HG03045 (cell line): ENCODE measurements around the gene TNP2.

Source experiments
- ATAC-seq: cut with Tn5 transposase; IDR thresholded peaks from one replicate; pipeline ENCODE4 v1.9.1; 2021; ENCODE audit warnings: mild to moderate bottlenecking, moderate library complexity; ENCODE audit not compliant: unreplicated experiment

The TNP2 gene

DNA sequence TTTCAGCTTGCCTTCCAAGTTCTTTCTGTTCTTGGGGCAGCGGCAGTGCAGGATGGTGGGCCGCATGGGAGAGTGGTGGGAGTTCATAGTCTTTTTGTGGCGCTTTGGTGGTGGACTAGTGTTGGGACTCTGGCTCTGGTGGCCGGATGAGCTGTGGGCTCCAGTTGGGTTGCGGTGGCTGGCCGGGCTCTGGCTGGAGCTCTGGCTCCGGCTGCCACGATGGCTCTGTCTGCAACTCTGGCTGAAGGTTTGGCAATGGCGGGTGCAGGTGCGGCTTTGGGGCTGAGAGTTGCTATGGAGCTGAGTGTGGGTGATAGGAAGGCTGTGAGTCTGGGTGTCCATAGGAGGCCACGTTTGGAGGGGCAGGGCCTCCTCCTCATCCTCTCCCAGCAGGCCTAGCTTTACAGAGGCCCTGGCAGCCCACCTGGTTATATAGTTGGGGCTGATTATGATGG is at the start of gene TNP2:
TSS of gene TNP2 (minus strand) at position 405 of the 455 bp plus-strand sequence. CDS start at position 342, 63 bp downstream.
- no peak for ATAC-seq

DNA sequence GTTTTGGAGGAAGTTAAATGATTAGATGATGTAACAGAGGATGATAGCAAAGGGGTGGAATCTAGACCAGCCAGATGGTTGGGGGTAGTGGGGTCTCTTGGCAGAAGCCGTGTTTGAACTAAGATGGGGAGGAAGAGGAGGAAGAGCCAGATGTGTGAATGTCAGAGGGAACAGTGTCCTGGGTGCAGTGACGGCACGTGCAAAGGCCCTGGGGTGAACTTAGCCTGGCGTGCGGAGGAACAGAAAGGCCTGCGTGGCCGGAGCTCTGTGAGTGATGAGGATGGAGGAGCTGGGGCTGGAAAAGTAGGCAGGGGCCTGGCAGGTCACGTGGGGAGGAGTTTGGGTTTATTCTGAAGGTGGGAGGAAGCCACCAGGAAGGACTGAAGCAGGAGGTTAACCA is 49.7 kb upstream of the TNP2 start:
- ATAC-seq, result no peak

- ATAC-seq, result no peak
These were observed 47.3 kb upstream of the TNP2 start for GRCh38 chr16:11316331-11317015.

GRCh38 chr16:11315510-11315909 is 46.4 kb upstream of the TNP2 start:
- no peak for ATAC-seq

- no peak for ATAC-seq
These were observed 45.3 kb upstream of the TNP2 start for GRCh38 chr16:11314309-11314894.

DNA sequence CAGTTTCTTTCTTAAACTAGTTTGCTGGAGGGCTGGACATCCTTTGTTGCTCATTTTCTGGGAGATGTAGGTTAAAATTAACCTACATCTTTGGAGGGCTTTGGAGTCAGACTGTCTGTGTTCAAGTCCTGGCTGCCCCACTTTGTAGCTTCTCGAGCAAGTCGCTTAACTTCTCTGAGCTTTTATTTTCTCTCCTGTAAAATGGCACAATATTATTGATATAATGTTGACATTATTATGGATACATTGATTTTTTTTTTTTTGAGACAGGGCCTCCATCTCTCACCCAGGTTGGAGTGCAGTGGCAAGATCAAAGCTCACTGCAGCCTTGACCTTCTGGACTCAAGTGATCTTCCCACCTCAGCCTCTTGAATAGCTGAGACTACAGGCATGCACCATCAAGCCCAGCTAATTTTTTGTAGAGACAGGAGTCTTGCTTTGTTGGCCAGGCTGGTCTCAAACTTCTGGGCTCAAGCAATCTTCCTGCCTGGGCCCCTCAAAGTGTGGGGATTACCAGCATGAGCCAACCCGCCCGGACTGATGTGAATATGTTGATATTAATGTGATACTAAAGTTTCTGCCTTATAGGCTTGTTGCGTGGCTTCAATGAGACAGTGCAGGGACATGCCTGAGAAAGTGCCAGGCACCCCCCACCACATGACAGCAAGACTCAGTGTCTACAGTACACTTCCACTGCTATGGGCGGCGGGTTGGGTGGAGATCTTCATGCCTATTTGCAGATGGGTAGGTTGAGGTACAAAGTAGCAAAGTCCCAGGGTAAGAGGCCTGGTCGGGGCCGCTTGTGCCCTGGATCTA is 44.6 kb upstream of the TNP2 start:
- ATAC-seq, result no peak

GRCh38 chr16:11312718-11313492 is 43.8 kb upstream of the TNP2 start:
- ATAC-seq, result no peak

DNA sequence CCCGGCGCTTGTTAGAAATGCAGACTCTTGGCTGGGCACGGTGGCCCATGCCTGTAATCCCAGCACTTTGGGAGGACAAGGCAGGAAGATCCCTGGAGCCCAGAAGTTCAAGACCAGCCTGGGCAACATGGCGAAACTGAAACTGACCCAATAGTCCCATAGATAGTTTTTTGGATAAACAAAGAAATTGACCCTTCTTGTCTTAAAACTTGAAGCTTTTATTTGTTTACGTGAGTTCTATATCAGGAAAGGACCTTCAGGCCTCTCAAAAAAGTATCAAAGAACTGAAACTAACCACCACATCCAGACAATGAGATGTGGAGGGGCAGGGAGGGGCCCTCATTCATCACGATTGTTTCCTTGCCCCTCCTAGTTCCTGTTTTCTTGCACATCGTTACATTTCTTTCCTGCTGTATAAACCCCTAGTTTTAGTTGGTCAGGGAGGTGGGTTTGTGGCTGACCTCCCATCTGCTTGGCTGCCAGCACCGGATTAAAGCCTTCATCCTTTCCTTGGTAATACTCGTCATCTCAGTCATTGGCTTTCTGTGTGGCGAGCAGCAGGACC is 42.0 kb upstream of the TNP2 start:
- ATAC-seq, result no peak

DNA sequence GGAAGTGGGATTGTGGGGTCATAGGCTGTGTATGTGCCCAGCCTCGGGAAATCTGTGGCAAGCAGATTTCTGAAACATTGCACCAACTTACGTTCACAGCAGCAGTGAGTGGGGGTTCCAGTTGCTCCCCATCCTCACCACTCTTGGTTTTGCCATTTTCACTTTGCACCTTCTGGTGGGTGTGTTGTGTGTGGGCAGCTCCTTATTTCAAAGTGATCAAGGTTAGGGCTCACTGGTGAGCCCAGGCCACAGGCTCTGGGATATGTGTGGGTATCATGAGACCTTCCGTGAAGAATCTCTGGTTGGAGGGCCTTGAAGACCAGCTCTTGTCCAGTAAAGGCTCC is 41.5 kb upstream of the TNP2 start:
- no peak for ATAC-seq

GRCh38 chr16:11309895-11310633 is 40.9 kb upstream of the TNP2 start:
- ATAC-seq, result no peak

- peak; percentile 29 for ATAC-seq
These were observed 39.6 kb upstream of the TNP2 start for GRCh38 chr16:11308493-11309283.

DNA sequence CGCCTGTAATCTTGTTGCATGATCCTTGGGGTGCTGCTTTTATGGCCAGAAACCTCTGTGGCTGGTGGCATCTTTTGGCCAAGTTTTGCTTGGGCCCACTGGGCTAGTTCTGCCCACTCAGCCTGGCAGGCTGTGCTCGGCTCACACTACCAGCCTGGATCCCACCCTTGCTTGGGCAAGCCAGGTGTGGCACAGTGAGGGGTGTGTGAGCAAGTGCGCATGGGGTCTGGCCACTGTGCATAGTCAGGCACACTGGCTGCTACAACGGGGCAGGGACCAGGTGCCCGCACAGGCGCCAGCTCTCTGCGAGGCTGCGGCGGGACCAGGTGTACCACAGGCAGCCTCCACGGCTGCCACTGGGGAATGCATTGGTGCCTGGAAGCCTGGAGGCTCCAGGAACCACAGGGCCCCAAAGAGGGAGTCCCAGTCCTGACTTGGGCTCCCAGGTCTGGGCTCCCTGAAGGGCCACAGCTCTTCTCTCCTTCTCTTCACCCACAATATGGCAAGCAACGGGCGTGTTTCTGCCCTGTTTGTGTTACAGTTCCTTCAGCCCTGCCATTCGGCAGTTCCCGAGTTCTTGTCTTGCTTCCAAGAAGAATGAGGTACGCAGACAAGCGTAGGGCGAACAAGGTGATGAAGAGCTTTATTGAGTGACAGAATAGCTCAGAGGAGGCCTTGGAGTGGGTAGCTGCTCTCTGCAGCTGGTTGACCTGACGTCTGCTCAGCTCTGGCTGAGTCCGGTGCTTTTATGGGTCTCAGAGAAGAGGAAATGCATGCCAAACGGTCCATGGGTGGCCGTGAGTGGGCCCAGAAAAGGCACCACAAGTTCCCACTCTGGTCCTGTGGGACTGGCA is 38.7 kb upstream of the TNP2 start:
- ATAC-seq, result no peak

DNA sequence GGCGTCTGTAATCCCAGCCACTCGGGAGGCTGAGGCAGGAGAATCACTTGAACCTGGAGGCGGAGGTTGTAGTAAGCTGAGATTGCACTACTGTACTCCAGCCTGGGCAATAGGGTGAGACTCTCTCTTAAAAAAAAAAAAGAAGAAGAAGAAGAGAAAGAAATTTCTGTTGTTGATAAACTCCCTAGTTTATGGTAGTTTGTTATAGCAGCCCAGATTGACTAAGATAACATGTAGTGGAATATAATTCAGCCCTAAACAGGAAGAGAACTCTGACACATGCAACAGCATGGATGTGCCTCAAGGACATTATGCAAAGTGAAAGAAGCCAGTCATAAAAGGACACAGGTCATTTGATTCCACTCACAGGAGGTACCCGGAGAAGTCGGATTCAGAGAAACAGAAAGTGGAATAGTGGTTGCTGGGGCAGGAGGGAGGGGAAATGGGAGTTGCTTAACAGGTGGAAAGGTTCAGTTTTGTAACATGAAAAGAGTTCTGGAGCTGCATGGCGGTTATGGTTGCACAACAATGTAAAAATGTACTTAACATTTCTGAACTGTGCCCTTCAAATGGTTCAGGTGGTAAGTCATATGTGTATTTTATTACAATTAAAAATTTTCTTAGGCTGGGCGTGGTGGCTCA is 38.0 kb upstream of the TNP2 start:
- ATAC-seq, result no peak

DNA sequence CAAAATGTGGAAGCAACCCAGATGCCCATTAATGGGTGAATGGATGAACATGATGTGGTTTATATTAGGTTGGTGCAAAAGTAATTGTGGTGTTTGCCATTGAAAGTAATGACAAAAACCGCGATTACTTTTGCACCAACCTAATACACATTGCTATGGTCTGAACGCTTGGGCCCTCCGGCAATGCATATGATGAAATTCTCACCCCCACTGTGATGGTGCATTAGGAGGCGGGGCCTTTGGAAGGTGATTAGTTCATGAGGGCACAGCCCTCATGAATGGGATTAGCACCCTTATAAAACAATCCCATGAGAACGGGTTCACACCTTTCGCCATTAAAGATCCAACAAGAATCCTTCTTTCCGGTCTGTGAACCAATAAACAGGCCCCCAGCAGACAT is 37.3 kb upstream of the TNP2 start:
- no peak for ATAC-seq

DNA sequence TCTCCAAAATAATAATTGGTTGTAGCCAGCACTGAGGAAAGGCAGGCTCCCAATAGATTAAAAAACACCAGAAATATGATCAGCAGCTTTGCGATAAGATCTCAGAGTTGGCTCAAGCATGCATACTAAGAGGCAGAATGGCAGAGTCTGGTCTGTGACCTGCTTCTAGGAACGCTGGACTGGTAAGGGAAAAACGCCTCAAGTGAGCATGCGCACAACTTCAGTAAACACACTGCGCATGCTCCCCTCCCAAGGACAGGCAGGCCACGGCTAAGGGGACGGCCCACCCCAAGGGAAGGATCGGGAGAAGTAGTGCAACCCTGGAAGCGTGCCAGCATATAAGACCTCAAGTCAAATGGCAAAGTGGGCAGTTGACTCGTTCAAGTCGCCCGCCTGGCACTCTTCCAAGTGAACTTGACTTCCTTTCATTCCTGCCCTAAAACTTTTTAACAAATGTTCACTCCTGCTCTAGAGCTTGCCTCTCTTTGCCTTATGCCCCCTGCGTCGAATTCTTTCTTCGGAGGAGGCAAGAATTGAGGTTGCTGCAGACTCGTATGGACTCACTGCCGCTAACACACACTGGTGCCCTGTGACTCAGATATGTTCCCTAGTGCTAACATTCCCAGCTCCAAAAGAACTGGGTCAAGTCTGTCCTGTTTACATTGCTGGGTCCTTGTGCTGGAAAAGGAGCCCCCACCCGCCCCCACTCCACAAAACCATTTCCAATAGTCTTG is 34.4 kb upstream of the TNP2 start:
- ATAC-seq, result no peak

DNA sequence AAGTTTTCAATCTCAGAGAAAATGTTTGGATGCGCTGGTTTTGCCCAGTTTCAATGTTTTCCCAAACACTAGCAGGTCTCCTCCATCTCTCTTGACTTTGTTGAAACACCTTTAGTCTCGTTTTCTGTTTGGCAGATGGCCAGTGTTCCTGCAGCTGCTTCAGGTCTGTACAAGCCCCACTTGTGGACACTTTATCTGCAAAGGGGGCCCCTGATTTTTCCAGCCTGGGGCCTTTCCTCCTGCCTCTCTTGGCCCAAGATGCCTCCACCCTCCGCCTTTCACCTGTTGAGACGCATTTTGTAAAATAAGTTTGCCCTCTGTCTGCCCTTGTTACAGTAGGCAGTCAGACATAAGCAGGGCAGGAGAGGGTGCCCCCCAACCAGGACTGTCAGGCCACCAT is 33.9 kb upstream of the TNP2 start:
- no peak for ATAC-seq
